Fibroblast of skin of left biceps (primary cell): Measurements from ENCODE around the gene KIF6.
"Not testable (repeated sequence)": the region's sequence is repeated elsewhere in the genome, so short reads cannot be mapped to it uniquely, and the experiment has no call there.

Experiments
- DNase-seq, 2 experiments: peaks; one replicate each; pipeline ENCODE4 v3.0.0-alpha.2; 2013; ENCODE audit warnings: low read depth in 2 of 2

Gene KIF6

DNA sequence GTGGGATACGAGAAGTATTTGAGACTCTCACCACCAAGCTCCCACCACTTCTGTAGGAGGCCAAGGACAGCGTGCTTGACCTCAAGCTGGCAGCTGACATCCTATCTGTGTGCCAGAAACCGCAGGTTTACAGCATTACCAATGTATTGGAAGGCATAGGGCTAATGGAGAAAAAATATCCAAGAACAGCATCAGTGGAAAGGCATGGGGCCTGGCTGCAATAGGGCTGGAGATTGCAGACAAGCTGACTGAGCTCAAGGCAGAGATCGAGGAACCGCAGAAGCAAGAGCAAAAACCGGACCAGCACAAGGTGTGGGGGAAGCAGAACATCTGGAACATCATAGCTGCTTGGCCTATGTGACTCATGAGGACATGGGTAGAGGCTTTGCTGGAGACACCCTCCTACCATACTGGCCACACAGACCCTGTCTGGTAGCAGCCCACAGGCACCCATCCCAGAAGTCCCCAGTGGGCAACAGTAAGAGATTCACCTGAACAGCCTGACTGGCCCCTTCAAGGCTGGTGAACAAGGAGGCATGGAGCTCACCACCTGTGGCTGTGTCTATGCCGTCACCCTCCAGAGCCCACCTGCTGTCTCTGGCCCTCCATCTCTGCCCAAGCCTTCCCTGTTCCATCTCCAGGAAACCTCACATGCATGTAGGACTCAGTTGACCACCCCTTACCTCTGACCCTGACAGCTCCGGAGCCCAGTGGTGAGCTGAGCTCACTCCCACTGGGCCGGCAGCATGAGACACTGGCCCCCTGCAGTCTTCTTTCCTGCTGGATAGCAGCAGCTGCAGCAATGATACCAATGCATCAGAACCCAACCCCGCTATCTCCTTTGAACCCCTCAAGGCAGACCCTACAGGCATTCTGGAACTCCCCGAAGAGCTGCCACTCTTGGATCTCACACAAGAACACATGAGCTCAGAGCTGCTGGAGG is 171.1 kb downstream of the KIF6 start:
- DNase-seq: no peak

DNA sequence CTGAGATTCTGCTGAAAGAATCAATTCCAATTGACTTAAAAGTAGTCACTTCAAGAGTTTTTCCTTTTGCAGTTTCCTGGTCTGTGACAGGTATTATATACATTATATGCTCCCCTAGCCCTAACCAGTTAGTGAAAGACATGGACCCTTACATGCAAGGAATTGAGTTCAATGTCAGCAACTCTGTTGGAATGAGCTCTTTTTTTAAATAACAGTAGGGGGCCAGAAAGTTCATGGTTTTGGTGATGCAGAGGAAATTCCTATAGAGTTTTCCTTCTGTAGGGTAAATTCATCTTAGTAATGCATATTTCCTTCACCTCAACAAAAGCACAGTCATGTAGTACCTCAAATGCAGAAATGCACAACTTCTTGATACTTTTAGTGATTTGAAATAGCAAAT is 172.2 kb downstream of the KIF6 start:
- DNase-seq: no peak

DNA sequence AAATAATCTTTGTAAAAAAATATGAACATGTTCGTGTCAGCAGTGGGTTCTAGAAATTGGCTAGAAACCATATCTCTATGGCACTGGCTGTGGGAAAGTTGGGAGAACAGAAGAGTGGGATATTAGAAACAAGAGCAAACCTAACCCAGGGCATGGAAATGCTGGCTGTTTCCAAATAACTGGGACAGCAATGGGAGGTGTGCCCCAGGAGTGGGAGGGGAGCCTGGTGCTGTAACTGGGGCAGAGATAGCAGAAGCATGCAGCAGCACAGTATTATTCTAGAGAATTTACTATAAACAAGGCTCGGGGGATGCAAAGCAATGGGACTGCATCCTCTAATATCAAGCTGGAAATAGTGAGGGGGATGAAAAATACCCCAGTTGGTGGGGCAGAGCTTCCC is 175.0 kb downstream of the KIF6 start:
- DNase-seq: no peak

DNA sequence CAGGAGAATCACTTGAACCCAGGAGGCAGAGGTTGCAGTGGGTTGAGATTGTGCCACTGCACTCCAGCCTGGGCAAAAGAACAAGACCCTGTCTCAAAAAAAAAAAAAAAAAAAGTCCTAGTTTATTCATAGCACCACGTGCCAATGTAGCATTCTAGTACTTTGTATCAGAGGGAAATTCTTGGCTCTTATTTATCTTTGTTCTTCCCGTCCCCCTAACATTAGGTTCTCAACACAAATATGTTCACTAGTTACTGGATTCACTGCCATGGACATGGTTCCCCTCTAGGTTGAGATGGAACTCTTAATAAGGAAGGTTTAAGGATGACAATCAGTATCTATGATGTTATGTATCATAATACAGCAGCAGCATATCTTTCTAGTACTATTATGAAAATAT is 178.5 kb downstream of the KIF6 start:
- DNase-seq: no peak

DNA sequence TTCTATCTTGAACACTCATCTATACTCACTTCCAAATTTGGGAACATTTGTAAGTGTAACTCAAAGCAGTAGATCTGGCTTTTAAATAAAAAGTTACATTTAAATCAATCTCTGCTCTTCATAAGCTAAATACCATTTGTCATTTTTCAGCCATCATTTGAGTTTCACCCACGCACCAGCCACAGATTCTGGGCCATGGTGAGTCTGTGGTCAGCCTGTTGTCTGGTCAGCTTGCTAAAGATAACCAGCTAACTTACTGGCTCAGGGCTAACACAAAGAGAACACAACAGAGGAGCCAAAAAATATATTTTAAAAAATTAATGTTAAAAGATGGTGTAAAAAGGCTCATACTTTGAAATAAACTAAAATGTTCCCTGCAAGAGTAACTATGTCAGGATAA is 181.3 kb downstream of the KIF6 start:
- DNase-seq: no peak

DNA sequence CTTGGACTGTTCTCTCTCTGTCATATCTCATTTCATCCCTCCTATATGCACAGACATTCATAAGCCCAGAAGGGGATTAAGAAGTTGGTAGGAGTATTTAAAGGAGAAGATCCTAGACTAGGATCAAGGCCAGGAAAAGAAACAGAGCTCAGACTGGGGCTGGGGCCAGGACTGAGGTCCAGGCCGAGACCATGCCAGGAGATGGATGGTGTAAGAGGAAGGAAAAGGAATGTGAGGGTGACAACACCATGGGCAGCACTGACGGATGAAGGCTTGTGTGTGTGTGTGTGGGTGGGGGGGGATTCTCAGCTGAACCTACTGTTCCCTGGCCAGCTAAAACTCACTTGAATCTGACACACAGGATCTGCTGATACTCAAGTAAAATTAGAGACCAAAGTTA is 182.1 kb downstream of the KIF6 start:
- DNase-seq: no peak

DNA sequence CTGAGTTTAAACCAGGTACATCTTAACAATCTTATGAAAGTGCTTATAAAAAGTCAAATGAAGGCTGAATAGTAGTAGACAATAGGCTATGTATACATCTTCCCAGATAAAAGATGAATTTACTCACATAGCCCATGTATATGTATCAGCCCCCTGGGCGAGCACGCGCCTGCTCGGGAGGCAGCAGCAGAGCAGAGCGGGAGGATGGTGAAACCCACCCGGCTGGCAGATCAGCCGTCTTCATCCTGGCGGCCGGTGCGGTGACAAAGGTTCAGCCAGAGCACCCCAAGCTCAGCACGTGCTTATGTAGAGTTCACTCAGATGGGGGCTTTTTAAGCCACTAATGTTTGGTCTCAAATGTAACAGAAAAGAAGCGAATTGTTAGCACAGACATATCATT is 184.8 kb downstream of the KIF6 start:
- no peak for DNase-seq

DNA sequence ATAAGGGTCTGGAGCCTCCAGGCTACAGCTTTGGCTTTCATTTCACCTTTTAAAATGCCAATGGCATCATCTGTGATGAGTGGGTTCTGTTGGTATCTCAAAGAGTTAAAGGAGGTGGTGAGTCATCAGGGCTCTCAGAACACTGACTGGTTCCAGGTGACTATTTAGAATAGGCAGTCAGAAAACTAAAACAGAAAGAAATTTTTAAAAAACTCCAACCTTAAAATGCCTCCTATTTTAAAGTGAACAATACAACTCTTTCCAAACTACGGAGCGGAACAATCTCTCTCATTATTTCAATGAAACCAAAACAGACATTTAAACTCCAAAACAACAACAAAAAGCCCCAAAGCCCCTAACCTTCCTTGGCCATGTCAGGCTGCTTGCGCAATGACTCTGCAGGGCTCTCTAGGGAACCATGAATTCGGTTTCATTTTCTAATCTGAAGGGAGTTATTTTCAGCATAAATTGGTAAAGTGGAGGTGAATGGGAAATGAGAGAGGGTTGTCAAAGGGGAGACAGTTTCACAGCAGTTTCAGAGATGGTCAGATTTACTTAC is 194.9 kb downstream of the KIF6 start:
- no peak for DNase-seq

DNA sequence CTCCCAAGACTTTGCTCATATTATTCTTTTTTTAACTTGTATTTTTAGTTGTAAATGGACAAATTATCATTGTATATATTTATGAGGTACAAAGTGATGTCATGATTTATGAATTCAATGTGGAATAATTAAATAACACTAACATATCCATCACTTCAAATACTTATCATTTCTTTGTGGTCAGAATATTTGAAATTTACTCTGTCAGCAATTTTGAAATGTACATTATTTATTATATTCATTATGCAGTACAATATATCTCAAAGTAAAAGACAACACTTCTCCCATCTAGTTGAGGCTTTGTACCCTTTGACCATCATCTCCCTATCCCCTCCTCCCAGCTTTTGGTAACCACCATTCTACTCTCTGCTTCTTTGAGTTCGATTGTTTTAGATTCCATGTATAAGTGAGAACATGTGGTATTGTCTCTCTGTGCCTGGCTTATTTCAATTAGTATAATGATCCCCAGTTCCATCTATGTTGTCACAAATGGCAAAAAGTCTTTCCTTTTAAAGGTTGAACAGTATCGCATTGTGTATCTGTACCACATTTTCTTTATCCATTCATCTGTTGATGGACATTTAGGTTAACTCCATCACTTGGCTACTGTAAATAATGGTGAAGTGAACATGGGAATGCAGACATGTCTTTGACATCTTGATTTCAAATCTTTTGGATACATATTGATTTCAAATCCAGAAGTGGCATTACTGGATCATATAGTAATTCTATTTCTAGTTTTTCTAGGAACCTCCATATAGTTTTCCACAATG is 197.2 kb downstream of the KIF6 start:
- DNase-seq: no peak

DNA sequence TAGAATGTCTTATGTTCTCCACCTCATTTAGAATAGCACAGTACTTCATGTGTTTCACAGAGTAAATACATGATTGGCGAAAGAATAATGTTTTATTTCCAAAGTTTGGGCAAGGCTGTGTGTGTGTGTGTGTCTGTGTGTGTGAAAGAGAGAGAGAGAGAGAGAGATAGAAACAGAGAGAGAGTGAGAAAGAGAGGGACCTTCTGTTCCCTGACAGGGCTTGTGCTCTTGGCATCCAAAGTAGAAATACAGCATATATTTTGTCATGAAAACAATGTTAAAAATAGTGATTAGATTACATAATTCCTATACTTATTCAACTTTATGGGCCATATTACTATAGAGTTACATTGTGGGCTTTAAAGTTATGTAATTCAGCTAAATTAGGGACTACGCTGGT is 201.2 kb downstream of the KIF6 start:
- no peak for DNase-seq

DNA sequence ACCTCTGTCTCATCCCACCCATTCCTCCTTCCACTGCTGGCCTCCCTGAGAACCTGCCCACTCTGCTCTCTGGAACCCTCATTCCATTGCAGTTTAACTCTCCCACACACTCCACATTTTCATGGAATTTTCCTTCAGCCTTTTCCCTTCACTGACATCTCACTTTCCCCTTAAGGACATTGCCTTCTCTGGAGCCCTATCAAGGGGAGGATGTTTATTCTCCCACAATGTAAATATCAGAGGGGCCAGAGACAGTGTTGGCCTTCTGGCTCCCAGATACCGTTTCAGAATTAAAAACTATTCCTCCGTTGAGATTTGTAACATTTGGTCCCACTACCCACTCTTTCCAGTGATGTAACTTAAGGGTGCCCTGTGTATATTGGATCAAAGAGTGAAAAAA is 203.2 kb downstream of the KIF6 start:
- no peak for DNase-seq

DNA sequence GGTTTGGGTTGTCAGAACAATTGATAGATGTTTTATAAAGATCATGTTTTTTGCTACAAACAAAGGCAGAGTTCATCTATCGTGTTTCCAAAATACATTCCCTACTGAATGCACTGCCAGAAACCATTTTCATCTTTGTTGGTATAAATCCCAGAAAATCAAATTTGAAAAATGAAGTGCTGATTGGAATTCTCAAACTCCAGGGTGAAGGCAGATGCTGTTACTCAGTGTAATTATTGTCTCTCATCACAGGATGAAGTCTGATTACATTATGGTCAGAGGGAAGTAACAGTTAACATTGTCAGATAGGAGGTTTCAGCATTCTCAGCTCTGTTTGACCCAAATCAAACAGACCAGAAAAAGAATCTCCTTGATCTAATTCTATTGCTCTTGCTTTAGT is 204.3 kb downstream of the KIF6 start:
- DNase-seq: no peak

DNA sequence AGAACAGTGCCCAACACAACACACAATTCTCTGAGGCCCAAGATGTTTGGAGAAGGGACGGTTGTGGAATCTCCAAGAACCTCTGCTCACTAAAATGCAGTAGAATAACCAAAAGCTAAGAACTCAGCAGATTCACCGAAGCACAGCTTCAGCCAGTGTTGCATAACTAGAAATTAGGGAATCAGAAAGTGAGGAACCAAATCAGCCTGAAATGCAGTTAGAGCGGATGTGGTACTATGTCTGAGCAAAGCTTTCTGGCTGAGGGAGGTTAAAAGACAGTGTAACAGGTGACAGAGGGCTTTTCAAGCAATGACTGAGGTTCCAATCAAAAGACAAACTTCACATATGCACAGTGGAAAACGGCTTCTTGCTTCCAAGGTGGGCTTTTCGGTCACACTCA is 204.8 kb downstream of the KIF6 start:
- no peak for DNase-seq

DNA sequence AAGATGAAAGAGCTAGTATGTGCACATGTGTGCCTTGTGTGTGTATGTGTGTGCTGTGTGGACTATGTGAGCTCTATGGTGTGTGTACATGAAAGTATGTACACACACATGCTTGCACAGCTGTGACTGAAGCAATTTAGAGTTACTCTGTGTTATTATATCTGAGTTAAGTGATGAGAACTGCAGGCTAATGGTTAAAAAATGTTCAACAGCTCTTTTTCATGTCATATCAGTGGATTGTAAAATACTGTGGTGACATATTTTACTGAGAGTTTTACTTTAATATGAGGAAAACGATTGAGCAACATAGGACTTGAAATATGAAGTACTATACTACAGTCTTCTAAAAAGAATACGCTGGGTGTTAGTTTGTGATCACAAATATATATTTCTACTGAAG is 207.0 kb downstream of the KIF6 start:
- no peak for DNase-seq

DNA sequence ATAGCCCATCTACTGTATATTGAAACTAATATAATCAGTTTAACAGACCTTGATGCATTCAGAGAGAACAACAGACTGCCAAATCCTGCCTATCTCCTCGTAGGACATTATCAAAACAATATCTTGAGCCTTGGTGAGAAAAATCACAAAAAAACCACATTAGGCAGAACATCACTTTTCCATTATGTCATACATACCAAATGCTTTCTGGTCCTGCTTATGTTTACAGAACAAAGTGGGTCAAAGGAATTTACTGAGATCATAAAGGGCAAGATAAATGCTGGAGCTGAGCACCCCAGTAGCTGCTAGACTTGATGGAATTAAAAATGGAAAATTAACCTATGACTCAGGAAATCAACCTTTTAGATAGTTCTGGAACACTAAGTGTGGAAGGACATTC is 207.5 kb downstream of the KIF6 start:
- DNase-seq: no peak

DNA sequence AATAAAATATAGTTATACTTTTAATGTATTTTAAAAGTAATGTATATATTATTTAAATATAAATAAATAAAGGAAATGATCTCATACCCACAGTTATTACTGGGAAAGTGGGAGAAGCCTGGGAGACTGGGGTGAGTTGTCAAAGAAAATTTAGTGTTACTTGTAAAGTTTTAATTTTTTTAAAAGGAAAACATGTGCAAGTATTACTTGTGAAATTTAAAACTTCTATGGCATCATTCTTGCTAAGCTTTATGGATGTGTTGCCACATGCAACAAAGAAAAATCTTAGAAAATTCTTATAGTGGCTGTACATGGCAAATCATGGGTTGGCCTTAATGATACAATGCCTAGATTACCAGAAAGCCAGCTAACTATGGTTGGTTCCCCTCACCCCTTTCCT is 208.7 kb downstream of the KIF6 start:
- no peak for DNase-seq

DNA sequence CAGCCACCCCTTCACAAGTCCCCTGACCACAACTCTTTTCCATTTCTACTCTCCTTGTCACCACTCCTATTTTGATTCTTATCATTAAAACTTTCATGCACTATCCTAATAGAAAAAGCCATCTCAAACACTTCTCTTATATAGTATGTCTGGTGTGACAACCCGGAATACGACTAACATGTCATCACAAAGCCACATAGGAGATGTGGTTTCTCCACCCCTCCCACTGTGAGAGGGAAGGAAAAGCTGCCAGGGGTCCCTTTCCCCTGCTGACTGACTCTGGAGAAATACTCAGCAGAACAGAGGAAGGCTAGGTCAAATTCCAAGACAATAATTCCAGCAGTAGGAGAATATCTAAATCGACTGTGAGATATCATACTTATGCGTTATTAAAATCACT is 209.7 kb downstream of the KIF6 start:
- DNase-seq: no peak

DNA sequence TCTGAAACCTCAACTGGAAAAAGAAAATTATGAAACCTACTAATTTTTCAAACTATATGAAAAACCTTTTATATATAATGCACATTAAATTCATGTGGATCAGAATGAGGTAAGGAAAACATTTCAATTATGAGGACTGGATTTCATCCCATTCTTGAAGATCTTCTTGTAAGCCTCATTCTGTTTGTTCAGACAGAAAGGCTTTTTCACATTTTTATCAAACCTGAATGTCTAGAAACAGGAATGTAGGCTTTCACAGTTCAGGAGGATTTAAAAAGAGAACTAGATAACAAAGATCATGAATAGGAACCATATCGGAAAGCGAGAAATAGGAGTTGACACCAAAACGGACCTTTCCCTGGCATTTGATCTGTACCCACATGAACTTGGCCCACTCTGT is 210.2 kb downstream of the KIF6 start:
- no peak for DNase-seq

DNA sequence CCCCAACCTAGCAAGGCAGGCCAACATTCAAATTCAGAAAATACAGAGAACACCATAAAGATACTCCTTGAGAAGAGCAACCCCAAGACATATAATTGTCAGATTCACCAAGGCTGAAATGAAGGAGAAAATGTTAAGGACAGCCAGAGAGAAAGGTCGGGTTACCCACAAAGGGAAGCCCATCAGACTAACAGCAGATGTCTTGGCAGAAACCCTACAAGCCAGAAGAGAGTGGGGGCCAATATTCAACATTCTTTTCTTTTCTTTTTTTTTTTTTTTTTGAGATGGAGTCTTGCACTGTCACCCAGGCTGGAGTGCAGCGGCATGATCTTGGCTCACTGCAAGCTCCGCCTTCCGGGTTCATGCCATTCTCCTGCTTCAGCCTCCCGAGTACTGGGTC is 215.4 kb downstream of the KIF6 start:
- DNase-seq: not testable (repeated sequence)

DNA sequence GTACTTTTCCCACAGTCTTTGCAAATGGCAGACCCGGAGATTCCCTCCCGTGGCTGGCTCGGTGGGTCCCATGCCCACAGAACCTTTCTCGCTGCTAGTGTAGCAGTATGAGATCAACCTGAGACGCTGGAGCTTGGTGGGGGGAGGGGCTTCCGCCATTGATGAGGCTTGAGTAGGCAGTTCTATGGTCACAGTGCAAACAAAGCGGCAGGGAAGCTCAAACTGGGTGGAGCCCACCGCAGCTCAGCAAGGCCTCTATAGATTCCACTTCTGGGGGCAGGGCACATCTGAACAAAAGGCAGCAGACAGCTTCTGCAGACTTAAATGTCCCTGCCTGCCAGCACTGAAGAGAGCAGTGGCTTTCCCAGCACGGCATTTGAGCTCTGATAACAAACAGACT is 216.7 kb downstream of the KIF6 start:
- DNase-seq: no peak

DNA sequence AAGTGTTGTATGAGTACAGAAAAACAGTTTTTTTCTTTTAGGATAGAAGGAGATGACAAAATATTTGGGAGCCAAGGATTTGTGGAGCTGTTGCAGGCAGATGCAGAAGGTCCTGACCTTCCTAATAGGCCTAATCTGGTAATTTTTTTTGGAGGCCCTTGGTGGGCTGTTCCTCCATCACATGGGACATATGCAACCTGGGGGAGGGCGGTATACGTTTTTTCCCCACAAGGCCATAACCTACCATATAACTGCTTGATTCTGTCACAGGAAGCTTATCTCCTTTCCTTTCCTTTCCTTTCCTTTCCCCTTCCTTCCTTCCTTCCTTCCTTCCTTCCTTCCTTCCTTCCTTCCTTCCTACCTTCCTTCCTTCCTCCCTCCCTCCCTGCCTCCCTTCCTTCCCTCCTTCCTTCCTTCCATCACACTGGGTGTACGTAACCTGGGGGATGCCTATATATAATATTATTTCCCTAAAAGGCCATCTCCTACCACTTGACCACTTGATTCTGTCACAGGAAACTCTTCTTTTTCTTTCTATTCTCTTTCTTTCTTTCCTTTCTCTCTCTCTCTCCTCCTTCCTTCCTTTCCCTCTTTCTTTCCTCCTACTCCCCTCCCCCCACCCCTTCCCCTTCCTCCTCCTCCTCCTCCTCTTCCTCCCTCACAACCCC is 217.7 kb downstream of the KIF6 start:
- no peak for DNase-seq

DNA sequence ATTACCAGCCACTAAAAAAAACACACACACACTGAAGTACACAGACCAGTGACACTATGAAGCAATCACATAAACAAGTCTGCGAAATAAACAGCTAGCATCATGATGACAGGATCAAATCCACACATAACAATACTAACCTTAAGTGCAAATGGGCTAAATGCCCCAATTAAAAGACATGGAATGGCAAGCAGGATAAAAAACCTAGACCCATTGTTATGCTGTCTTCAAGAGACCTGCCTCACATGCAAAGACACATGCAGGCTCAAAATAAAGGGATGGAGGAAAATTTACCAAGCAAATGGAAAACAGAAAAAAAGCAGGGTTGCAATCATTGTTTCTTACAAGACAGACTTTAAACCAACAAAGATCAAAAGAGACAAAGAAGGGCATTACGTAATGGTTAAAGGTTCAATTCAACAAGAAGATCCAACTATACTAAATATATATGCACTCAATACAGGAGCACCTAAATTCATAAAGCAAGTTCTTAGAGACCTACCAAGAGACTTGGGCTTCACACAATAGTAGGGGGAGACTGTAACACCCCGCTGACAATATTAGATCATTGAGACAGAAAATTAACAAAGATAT is 222.7 kb downstream of the KIF6 start:
- not testable (repeated sequence) for DNase-seq
